ENCODE measurements around the gene GANAB. TPM values are rescaled to one million over a fixed set of nuclear protein-coding genes. Genes with fewer than 3 reads are reported as not detected.

GANAB gene
- total and polyA plus RNA-seq, 2 of the 13 experiments (the other 11 are each of a cell fraction or from before 2014, with no cell fraction given): 99.5 to 234 TPM

- TF ChIP-seq DMTF1 (CRISPR knock-in tag; IDR thresholded peaks at IDR 0.05) (no peak), ZNF580 (CRISPR knock-in tag; IDR thresholded peaks at IDR 0.05; ENCODE audit: borderline replicate concordance, low read depth) (no peak), PPARG (CRISPR knock-in tag; conservative IDR thresholded peaks at IDR 0.05) (no peak), CREM (IDR thresholded peaks at IDR 0.05) (no peak), CREM (CRISPR knock-in tag; IDR thresholded peaks at IDR 0.05) (no peak), ZHX1 (CRISPR knock-in tag; IDR thresholded peaks at IDR 0.05; ENCODE audit: low read depth) (no peak), BHLHE40 (IDR thresholded peaks at IDR 0.05; ENCODE audit: low read length) (no peak), POLR2AphosphoS5 (IDR thresholded peaks at IDR 0.05; ENCODE audit: low read depth, low read length) (no peak), RFX3 (CRISPR knock-in tag; IDR thresholded peaks at IDR 0.05) (no peak), ZNF564 (CRISPR knock-in tag; IDR thresholded peaks at IDR 0.05) (no peak), THAP11 (CRISPR knock-in tag; IDR thresholded peaks at IDR 0.05) (no peak), ZFP91 (CRISPR knock-in tag; IDR thresholded peaks at IDR 0.05; ENCODE audit: borderline replicate concordance) (no peak), CHD4 (IDR thresholded peaks at IDR 0.05; ENCODE audit: borderline replicate concordance, low read length) (no peak), JUND (CRISPR knock-in tag; IDR thresholded peaks at IDR 0.05) (no peak), TMF1 (CRISPR knock-in tag; IDR thresholded peaks at IDR 0.05; ENCODE audit: low read depth) (no peak), PHF5A (CRISPR knock-in tag; IDR thresholded peaks at IDR 0.05; ENCODE audit: low read depth, unreplicated experiment) (no peak), ZNF510 (CRISPR knock-in tag; IDR thresholded peaks at IDR 0.05; ENCODE audit: low read depth) (no peak), ETV5 (CRISPR knock-in tag; IDR thresholded peaks at IDR 0.05; ENCODE audit: borderline replicate concordance) (no peak; the same call in 1 of the 2 replicates), GZF1 (CRISPR knock-in tag; IDR thresholded peaks at IDR 0.05) (no peak), STAT5B (CRISPR knock-in tag; IDR thresholded peaks at IDR 0.05) (no peak), FOXA1 (IDR thresholded peaks at IDR 0.05) (no peak), FOXA1 (CRISPR knock-in tag; IDR thresholded peaks at IDR 0.05) (no peak), JARID2 (CRISPR knock-in tag; IDR thresholded peaks at IDR 0.05; ENCODE audit: insufficient replicate concordance) (no peak), ZBTB49 (CRISPR knock-in tag; IDR thresholded peaks at IDR 0.05; ENCODE audit: borderline replicate concordance) (no peak), SRSF4 (IDR thresholded peaks at IDR 0.05; ENCODE audit: low read depth, low read length, poor library complexity, severe bottlenecking) (no peak)
Measured at GRCh38 chr11:62601122-62601371, 45.4 kb downstream of the GANAB start (continued).
